CD4-positive, alpha-beta T cell treated with Interleukin-4 for 4 hours (primary cell): ENCODE results near the gene DNMBP.
"Not testable (repeated sequence)": the region's sequence is repeated elsewhere in the genome, so short reads cannot be mapped to it uniquely, and the experiment has no call there.

ENCODE experiments used
- DNase-seq: peaks from one replicate; pipeline ENCODE4 v3.0.0-alpha.2; 2020

The DNMBP gene

GRCh38 chr10:99984211-99985034 is 25.3 kb downstream of the DNMBP start:
- no peak for DNase-seq

DNA sequence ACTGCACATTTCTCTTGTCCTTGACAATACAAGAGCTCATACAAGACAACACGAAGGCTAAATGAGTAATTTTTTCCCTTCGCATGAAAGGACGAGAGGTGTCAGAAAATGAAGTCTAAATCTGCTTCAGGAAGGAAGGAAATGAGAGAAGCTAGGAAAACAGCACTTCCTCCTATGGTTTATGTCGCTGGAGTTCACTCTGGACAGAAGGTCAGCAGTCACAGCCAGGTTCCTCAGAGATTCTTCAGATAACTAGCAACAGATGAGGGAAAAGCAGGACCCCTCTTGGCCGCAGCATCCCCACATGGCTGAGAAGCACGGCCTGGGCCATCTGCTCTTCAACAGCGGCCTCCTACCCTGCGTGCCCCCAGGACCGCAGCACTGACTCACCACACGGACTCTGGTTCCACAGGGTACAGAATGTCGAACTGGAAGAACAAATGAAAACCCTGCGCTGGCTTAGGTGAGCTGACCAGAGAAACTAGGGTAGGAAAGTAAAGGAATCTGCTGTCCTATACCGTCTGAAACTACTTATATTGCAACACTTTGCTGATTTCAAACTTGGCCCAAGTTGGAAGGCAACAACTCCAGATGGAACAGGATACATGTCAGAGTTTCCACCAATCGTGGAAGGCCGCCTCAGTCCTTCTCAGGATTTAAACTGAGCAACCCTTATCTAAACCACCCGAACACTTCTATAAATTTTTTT is 26.3 kb downstream of the DNMBP start:
- DNase-seq = no peak

- DNase-seq = no peak
Observed at GRCh38 chr10:99982728-99983127, 27.0 kb downstream of the DNMBP start.

DNA sequence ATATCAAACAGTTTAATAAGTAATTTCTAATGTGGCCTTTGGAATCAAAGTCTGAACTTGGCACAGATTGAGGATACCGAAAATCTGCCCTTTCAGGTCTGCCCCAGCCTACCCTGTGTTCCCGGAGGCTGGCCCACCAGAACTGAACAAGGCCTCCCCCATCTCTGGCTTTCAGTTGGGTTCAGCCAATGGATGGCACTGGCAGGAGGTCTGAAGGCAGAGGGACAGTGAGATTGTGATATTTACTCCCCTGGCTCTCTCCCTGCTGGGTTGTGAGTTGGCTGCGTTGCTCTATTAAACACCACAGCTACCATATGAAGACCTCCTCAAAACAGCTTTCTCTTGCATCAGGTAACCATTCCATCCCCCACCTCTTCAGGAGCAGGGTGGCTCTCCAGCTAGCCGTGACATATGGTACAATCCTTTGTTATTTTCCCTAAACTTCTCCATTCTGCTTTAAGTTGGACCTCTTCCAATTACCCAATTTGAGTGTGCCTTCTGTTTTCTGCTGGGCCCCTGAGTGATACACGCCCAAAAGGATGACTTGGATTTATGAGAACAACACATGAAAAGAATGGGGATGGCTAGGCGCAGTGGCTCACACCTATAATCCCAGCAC is 28.1 kb downstream of the DNMBP start:
- DNase-seq = no peak

GRCh38 chr10:99979066-99979685 is 30.6 kb downstream of the DNMBP start:
- DNase-seq = no peak

DNA sequence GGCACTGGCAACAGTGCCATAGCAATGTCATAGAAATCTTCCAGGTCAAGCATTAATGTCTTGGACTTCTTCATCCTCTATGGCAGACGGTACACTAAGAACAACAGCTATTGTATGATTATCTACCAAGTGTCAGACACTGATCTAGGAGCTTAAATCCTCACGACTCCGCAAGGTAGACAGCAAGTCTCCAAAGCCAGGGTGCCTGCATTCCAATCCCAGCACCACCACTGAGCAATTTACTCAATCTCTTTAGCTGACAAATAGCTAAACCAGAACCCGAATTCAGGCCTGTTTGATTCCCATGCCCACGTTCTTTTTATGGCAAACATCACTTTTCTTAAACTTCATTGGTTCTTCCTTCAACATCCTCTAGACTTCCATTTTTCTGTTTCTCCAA is 31.8 kb downstream of the DNMBP start:
- DNase-seq = no peak

- DNase-seq = no peak
Observed at GRCh38 chr10:99976886-99977665, 32.7 kb downstream of the DNMBP start.

DNA sequence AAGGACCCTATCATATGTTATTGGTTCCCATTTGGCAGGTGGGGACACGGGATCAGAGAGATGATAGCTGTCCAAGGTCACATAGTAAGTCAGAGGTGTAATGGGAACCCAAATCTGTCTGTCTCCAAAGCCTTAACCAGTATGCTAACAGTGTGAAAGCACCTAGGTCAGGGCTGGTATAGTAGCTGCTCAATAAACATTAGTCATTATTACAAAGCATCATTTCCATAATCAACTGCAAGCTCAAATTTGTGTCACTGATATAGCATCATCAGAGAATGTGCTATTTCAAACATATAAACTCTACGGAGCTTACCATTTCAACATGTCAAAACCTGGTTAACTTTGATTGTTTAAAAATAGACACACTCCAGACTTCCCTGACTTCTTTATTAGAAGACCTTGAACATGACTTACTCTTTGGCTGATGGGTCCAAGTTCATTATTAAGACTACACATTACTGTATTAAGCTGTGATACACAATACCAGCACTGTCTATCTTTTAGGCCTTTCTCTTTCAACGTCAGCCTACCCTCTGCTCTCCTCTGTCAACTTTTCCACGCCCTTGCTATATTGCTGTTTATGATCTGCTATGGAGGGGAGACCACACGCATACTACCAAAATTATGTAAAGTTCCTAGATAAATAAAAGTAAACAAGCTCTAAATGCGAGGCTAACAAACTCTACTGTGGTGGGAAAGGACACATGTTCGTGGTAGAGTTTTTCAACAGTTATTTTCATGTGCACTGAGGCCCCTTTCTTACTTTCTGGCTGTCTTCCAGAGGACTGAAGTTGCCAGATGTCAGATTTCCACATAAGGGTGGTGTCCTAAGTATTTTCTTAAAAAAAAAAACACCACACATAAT is 33.6 kb downstream of the DNMBP start:
- DNase-seq = no peak

- no peak for DNase-seq
Observed at GRCh38 chr10:99975106-99975829, 34.5 kb downstream of the DNMBP start.

DNA sequence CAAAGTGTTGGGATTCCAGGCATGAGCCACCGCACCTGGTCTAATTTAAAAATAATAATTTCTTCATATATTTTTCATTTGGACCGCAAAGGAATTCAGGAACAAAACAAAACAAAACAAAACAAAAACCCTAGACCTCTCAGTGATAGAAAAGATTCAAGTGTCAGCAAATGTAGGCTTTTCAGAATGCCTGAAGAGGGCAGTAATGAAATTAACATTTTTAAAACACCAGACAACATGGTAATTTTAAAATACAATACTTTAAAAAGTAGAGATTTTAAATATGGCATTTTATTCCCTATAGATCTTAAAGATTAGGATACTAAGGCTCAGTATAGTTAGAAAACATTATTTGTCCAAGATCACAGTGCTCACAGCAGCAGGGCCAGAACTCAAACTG is 36.6 kb downstream of the DNMBP start:
- DNase-seq = no peak

DNA sequence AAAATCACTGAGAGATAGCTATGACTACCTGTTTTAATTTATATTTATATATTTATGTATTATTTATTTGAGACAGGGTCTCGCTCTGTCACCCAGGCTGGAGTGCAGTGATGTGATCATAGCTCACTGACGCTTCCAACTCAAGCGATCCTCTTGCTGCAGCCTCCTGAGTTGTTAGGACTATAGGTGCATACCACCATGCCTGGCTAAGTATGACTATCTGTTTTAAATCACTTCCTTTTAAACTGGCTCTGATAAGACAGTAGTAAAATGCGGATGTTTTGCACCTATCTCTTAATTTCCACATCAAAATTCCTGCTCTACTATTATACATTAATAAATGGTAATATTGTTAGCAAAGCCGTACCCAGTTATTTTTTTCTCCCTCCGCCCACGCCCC is 41.8 kb downstream of the DNMBP start:
- no peak for DNase-seq

GRCh38 chr10:99966306-99966705 is 43.4 kb downstream of the DNMBP start:
- no peak for DNase-seq

DNA sequence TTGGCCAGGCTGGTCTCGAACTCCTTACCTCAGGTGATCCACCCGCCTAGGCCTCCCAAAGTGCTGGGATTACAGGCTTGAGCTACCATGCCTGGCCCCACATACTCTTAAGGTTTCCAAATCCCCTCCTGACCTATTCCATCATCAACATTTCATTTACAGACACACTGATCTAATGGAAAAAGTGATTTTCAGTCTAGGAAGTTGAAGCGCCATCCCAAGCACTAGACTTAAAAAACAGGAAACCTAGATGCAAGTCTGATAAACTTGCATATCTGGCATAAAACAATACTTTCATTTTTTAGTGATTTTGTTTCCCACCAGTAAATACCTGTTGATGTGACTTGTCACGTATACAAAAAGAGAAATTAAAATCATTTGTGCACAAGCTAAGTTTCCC is 44.0 kb downstream of the DNMBP start:
- DNase-seq = no peak

DNA sequence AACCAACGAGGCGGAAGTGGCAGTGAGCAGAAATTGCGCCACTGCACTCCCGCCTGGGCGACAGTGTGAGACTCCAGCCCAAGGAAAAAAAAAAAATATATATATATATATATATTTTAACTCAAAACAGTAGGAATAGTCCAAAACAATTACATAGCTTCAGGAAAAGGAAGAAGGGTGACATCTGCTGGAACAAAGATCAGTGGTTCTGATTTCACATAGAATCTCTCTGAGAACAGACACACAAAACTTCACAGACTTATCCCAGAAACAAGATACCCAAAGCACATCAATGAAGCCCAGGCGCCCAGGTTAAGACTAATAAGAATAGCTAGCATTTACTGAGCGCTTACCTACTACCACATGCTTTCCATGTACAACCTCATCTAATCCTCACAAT is 45.0 kb downstream of the DNMBP start:
- no peak for DNase-seq

GRCh38 chr10:99963467-99964165 is 46.1 kb downstream of the DNMBP start:
- not testable (repeated sequence) for DNase-seq

DNA sequence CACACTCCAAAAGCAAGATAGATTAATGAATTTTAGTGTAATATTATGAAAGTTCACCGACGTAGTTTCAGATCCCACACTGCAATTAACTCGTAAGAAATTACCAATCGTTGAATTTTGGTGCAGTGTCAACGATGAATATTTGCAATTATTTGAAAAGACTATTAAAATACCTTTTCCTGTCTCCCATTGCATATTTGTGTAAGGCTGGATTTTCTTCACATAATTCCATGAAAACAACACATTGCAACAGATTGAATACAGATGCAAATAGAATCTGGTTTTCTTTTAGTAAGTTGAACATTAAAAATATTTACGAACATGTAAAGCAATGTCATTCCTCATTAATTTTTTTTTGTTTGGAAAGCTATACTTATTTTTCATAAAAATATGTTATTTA is 50.9 kb downstream of the DNMBP start:
- DNase-seq = no peak

GRCh38 chr10:99958302-99958701 is 51.4 kb downstream of the DNMBP start:
- no peak for DNase-seq

DNA sequence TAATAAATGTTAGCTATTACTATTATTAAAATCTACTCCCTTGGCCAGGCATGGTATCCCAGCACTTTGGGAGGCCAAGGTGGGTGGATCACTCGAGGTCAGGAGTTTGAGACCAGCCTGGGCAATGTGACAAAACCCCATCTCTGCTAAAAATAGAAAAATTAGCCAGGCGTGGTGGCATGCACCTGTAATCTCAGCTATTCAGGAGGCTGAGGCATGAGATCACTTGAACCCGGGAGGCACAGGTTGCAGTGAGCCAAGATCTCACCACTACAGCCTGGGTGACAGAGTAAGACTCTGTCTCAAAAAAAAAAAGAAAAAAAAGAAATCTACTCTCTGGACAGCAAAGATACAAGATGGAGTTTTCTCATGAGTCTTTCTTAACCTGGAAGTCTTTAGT is 56.2 kb downstream of the DNMBP start:
- DNase-seq = not testable (repeated sequence)

DNA sequence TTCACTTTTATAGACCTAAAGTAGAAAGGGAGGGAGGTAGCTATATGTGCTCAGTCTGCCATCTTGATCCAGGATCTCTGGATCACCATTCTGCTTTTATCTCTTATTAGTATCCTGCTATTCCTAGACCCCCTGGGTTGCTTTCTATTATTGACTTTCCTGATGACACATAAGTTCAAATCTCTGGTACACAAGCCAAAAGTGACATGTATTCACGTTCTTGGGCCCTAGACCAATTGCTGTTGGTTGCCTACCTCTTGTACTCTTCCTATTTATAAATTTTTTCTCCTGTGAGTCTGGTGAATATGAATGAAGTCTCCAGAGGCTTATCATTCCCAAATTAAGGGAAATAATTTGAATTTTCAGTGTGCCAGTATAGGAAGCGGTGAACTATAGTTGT is 56.9 kb downstream of the DNMBP start:
- no peak for DNase-seq

GRCh38 chr10:99946051-99946450 is 63.7 kb downstream of the DNMBP start:
- DNase-seq = not testable (repeated sequence)
